Loucy (cell line): Measurements from ENCODE around the gene ZNF195.
A peak's percentile ranks its signal among the peaks of the same experiment; 100 is the strongest.

ENCODE experiments used
- H2AFZ ChIP-seq: fragments of 200-600 bp; sonication (generic); 2 replicates; pipeline ENCODE4 v1.6.0; 2016; ENCODE audit warnings: antibody characterized with exemption, mild to moderate bottlenecking, low read length, moderate library complexity
- H3F3A ChIP-seq: fragments of 200-600 bp; 2 replicates; pipeline ENCODE4 v1.6.0; 2016; ENCODE audit warnings: antibody characterized with exemption, low read depth, mild to moderate bottlenecking
- H3K27me3 ChIP-seq: fragments of 200-600 bp; sonication (generic); 2 replicates; pipeline ENCODE4 v1.6.1; 2014; ENCODE audit warnings: low read length, mild to moderate bottlenecking; ENCODE audit not compliant: insufficient read depth, poor library complexity, severe bottlenecking
- H3K36me3 ChIP-seq: fragments of 200-600 bp; sonication (generic); 2 replicates; pipeline ENCODE4 v1.6.1; 2016; ENCODE audit warnings: low read length; ENCODE audit not compliant: insufficient read depth
- H3K4me1 ChIP-seq: fragments of 200-600 bp; sonication (generic); 2 replicates; pipeline ENCODE4 v1.5.1; 2014; ENCODE audit warnings: low read length, mild to moderate bottlenecking; ENCODE audit not compliant: insufficient read depth, poor library complexity, severe bottlenecking
- H3K4me2 ChIP-seq: fragments of 200-600 bp; sonication (generic); 2 replicates; pipeline ENCODE4 v1.6.0; 2014; ENCODE audit warnings: antibody characterized with exemption, low read length, low read depth, mild to moderate bottlenecking; ENCODE audit not compliant: poor library complexity, severe bottlenecking
- H3K4me3 ChIP-seq: fragments of 200-600 bp; sonication (generic); 2 replicates; pipeline ENCODE4 v1.5.1; 2014; ENCODE audit warnings: low read length, mild to moderate bottlenecking, mixed read lengths; ENCODE audit not compliant: poor library complexity, severe bottlenecking
- H3K79me2 ChIP-seq: fragments of 200-600 bp; sonication (generic); 2 replicates; pipeline ENCODE4 v1.6.1; 2014; ENCODE audit warnings: low read length; ENCODE audit not compliant: insufficient read depth
- H3K9ac ChIP-seq: fragments of 200-600 bp; sonication (generic); 2 replicates; pipeline ENCODE4 v1.6.0; 2014; ENCODE audit warnings: mild to moderate bottlenecking, low read depth, low read length, moderate library complexity; ENCODE audit not compliant: poor library complexity, severe bottlenecking
- H3K9me2 ChIP-seq: fragments of 200-600 bp; sonication (generic); replicated peaks from 2 replicates; pipeline ENCODE4 v1.6.1; 2016; ENCODE audit warnings: low read depth, low read length, mixed read lengths
- H3K9me3 ChIP-seq: fragments of 200-600 bp; sonication (generic); 2 replicates; pipeline ENCODE4 v1.6.1; 2014; ENCODE audit warnings: mild to moderate bottlenecking, antibody characterized with exemption, low read length, low read depth; ENCODE audit not compliant: insufficient read depth
- H4K20me1 ChIP-seq: fragments of 200-600 bp; sonication (generic); 2 replicates; pipeline ENCODE4 v1.6.0; 2014; ENCODE audit warnings: antibody characterized with exemption, low read length, mild to moderate bottlenecking; ENCODE audit not compliant: insufficient read depth, poor library complexity, severe bottlenecking
- CTCF ChIP-seq: fragments of 200-600 bp; sonication (generic); conservative IDR thresholded peaks from 2 replicates; pipeline ENCODE4 v1.5.1; 2014; ENCODE audit warnings: mild to moderate bottlenecking, antibody characterized with exemption, low read length
- EZH2phosphoT487 ChIP-seq: fragments of 200-600 bp; IDR thresholded peaks from 2 replicates; pipeline ENCODE4 v1.6.1; 2018; ENCODE audit warnings: antibody characterized with exemption, mild to moderate bottlenecking, moderate library complexity, borderline replicate concordance

The ZNF195 gene

GRCh38 chr11:3381794-3382193, 2.8 kb upstream of the ZNF195 start:
- peaks cover 22% of the 10 kb centered on the region for H3K79me2 ChIP-seq
- H3K9me2 ChIP-seq: no peaks in the 10 kb centered on the region
- no peak overlapping the region for H2AFZ ChIP-seq
- H3K27me3 ChIP-seq: peaks cover 5% of the 10 kb centered on the region
- H3K4me1 ChIP-seq: peaks cover 16% of the 10 kb centered on the region
- H3K36me3 ChIP-seq: no peaks in the 10 kb centered on the region
- no peak for TF ChIP-seq CTCF
- TF ChIP-seq EZH2phosphoT487: no peak
- no peak overlapping the region for H3K4me3 ChIP-seq
- no peaks in the 10 kb centered on the region for H3F3A ChIP-seq
- H3K4me2 ChIP-seq: no peak overlapping the region
- H4K20me1 ChIP-seq: peaks cover 17% of the 10 kb centered on the region
- H3K9me3 ChIP-seq: peaks cover 5% of the 10 kb centered on the region; the same call in 1 of the 2 replicates
- no peak overlapping the region for H3K9ac ChIP-seq

GRCh38 chr11:3380706-3381545, 2.0 kb upstream of the ZNF195 start:
- peaks cover 26% of the 10 kb centered on the region for H4K20me1 ChIP-seq
- H3K4me2 ChIP-seq: no peak overlapping the region
- no peaks in the 10 kb centered on the region for H3K9me3 ChIP-seq
- peaks cover 30% of the 10 kb centered on the region for H3K79me2 ChIP-seq
- no peaks in the 10 kb centered on the region for H3K9me2 ChIP-seq
- H3K36me3 ChIP-seq: no peaks in the 10 kb centered on the region
- no peak overlapping the region for H3K9ac ChIP-seq
- H3K27me3 ChIP-seq: peaks cover 5% of the 10 kb centered on the region
- TF ChIP-seq EZH2phosphoT487 (no peak), CTCF (no peak)
- no peak overlapping the region for H2AFZ ChIP-seq
- H3K4me1 ChIP-seq: peaks cover 25% of the 10 kb centered on the region
- H3K4me3 ChIP-seq: no peak overlapping the region
- no peaks in the 10 kb centered on the region for H3F3A ChIP-seq

GRCh38 chr11:3375552-3375951, 3.4 kb downstream of the ZNF195 start:
- Histone ChIP-seq H3K36me3 (peaks cover 17% of the 10 kb centered on the region), H3K4me2 (peak overlapping the region; percentile 92), H2AFZ (no peak overlapping the region), H3K9ac (peak overlapping the region; percentile 99), H3K79me2 (peaks cover 84% of the 10 kb centered on the region), H3K9me2 (no peaks in the 10 kb centered on the region), H3K4me3 (peak overlapping the region; percentile 99), H3K4me1 (peaks cover 59% of the 10 kb centered on the region), H3K27me3 (peaks cover 5% of the 10 kb centered on the region), H3F3A (no peaks in the 10 kb centered on the region), H3K9me3 (no peaks in the 10 kb centered on the region), H4K20me1 (peaks cover 80% of the 10 kb centered on the region)
- TF ChIP-seq CTCF (no peak), EZH2phosphoT487 (no peak)
